ENCODE measurements around the gene AUTS2.

AUTS2 gene

GRCh38 chr7:70448312-70448906 is 850.1 kb downstream of the AUTS2 start:
- DNase-seq, result no peak

- peak; percentile 22 for DNase-seq
These were observed 852.5 kb downstream of the AUTS2 start for GRCh38 chr7:70450731-70451130.

GRCh38 chr7:70455925-70456324 is 857.6 kb downstream of the AUTS2 start:
- no peak for DNase-seq

GRCh38 chr7:70456719-70457118 is 858.4 kb downstream of the AUTS2 start:
- no peak for DNase-seq

GRCh38 chr7:70457482-70457881 is 859.2 kb downstream of the AUTS2 start:
- DNase-seq, result peak; percentile 10

GRCh38 chr7:70457883-70458680 is 859.8 kb downstream of the AUTS2 start:
- DNase-seq, result no peak

GRCh38 chr7:70458745-70459144 is 860.5 kb downstream of the AUTS2 start:
- no peak for DNase-seq

GRCh38 chr7:70459546-70459945 is 861.3 kb downstream of the AUTS2 start:
- DNase-seq, result no peak

- DNase-seq, result no peak
These were observed 861.8 kb downstream of the AUTS2 start for GRCh38 chr7:70460071-70460470.

GRCh38 chr7:70460562-70460961 is 862.3 kb downstream of the AUTS2 start:
- no peak for DNase-seq

GRCh38 chr7:70463352-70463938 is 865.2 kb downstream of the AUTS2 start:
- no peak for DNase-seq

GRCh38 chr7:70466725-70467364 is 868.6 kb downstream of the AUTS2 start:
- DNase-seq, result no peak

GRCh38 chr7:70470746-70471145 is 872.5 kb downstream of the AUTS2 start:
- no peak for DNase-seq

GRCh38 chr7:70472601-70473237 is 874.4 kb downstream of the AUTS2 start:
- DNase-seq, result peak; percentile 44

GRCh38 chr7:70474639-70475234 is 876.5 kb downstream of the AUTS2 start:
- DNase-seq, result no peak

- peak; percentile 54 for DNase-seq
These were observed 879.0 kb downstream of the AUTS2 start for GRCh38 chr7:70477036-70478010.

- DNase-seq, result no peak
These were observed 881.1 kb downstream of the AUTS2 start for GRCh38 chr7:70479153-70480021.

- no peak for DNase-seq
These were observed 882.8 kb downstream of the AUTS2 start for GRCh38 chr7:70480927-70481569.

- DNase-seq, result no peak
These were observed 883.4 kb downstream of the AUTS2 start for GRCh38 chr7:70481570-70482123.
